Glomerular visceral epithelial cell (primary cell): ENCODE results near the gene INSRR.

ENCODE experiments used
- DNase-seq: peaks from one replicate; pipeline ENCODE4 v3.0.0-alpha.2; 2016; ENCODE audit errors: extremely low spot score

INSRR gene

GRCh38 chr1:156851779-156852417, 7.0 kb downstream of the INSRR start:
- DNase-seq, result no peak

- DNase-seq, result no peak
These were observed 9.8 kb downstream of the INSRR start for GRCh38 chr1:156849151-156849496.

GRCh38 chr1:156848461-156849150, 10.3 kb downstream of the INSRR start:
- DNase-seq, result no peak

GRCh38 chr1:156847591-156848460, 11.1 kb downstream of the INSRR start:
- DNase-seq, result no peak

- no peak for DNase-seq
These were observed 12.3 kb downstream of the INSRR start for GRCh38 chr1:156846643-156847042.

- DNase-seq, result no peak
These were observed 12.9 kb downstream of the INSRR start for GRCh38 chr1:156845953-156846545.

- no peak for DNase-seq
These were observed 13.6 kb downstream of the INSRR start for GRCh38 chr1:156845055-156845952.

GRCh38 chr1:156844638-156845037, 14.3 kb downstream of the INSRR start:
- no peak for DNase-seq

- DNase-seq, result no peak
These were observed 14.8 kb downstream of the INSRR start for GRCh38 chr1:156844102-156844501.

- no peak for DNase-seq
These were observed 16.2 kb downstream of the INSRR start for GRCh38 chr1:156842618-156843300.

GRCh38 chr1:156841295-156841855, 17.5 kb downstream of the INSRR start:
- no peak for DNase-seq

GRCh38 chr1:156840898-156841279, 18.0 kb downstream of the INSRR start:
- DNase-seq, result no peak

- DNase-seq, result no peak
These were observed 18.6 kb downstream of the INSRR start for GRCh38 chr1:156840186-156840897.

- DNase-seq, result no peak
These were observed 19.3 kb downstream of the INSRR start for GRCh38 chr1:156839426-156840109.

- DNase-seq, result no peak
These were observed 19.9 kb downstream of the INSRR start for GRCh38 chr1:156838972-156839371.

GRCh38 chr1:156836892-156837291, 22.0 kb downstream of the INSRR start:
- no peak for DNase-seq

GRCh38 chr1:156836041-156836654, 22.8 kb downstream of the INSRR start:
- DNase-seq, result no peak

GRCh38 chr1:156834322-156834721, 24.6 kb downstream of the INSRR start:
- DNase-seq, result no peak

- DNase-seq, result no peak
These were observed 25.3 kb downstream of the INSRR start for GRCh38 chr1:156833603-156834002.
